WTC11 (cell line): ENCODE data around the gene STARD13. TPM values are rescaled to one million over a fixed set of nuclear protein-coding genes. Genes with fewer than 3 reads are reported as not detected.

ENCODE experiments used
- ATAC-seq: fragments of 200-7000 bp; cut with Tn5 transposase; 2 replicates; pipeline ENCODE4 v1.10.0; 2021; ENCODE audit warnings: mild to moderate bottlenecking, moderate library complexity
- CTCF ChIA-PET: fragments of 300-600 bp; sonication (Branson Sonifier 250); formaldehyde crosslinking; loops from one replicate; lab custom pipeline; 2021; ENCODE audit warnings: antibody characterized with exemption; lab: Charles Lee
- POLR2A ChIA-PET: fragments of 350-600 bp; sonication (Branson Sonifier 250); formaldehyde crosslinking; loops from one replicate; lab custom pipeline; 2021; ENCODE audit warnings: antibody characterized with exemption; lab: Charles Lee
- DNase-seq: peaks from one replicate; pipeline ENCODE4 v3.0.0; 2021; ENCODE audit warnings: low spot score
- H3K27ac Mint-ChIP-seq: 2 replicates; pipeline ENCODE4 v1.8.0; 2021; ENCODE audit warnings: mixed read lengths
- H3K27me3 Mint-ChIP-seq: 2 replicates; pipeline ENCODE4 v1.8.0; 2021; ENCODE audit warnings: low read depth, mild to moderate bottlenecking, moderate library complexity, mixed read lengths
- H3K36me3 Mint-ChIP-seq: 2 replicates; pipeline ENCODE4 v1.8.0; 2021; ENCODE audit warnings: mixed read lengths
- H3K4me1 Mint-ChIP-seq: 2 replicates; pipeline ENCODE4 v1.8.0; 2022; ENCODE audit warnings: mixed read lengths
- H3K4me3 Mint-ChIP-seq: 2 replicates; pipeline ENCODE4 v1.8.0; 2021; ENCODE audit warnings: mild to moderate bottlenecking, moderate library complexity, mixed read lengths
- H3K9me3 Mint-ChIP-seq: 2 replicates; pipeline ENCODE4 v1.8.0; 2021; ENCODE audit warnings: mixed read lengths
- AFF4 ChIP-seq: sonication (generic); formaldehyde crosslinking; IDR thresholded peaks from 2 replicates; pipeline ENCODE4 v1.8.1; 2023; ENCODE audit warnings: mild to moderate bottlenecking, missing genetic modification reagents, borderline replicate concordance
- ATF6 ChIP-seq: sonication (generic); formaldehyde crosslinking; IDR thresholded peaks from 2 replicates; pipeline ENCODE4 v1.8.1; 2023; ENCODE audit warnings: mild to moderate bottlenecking, missing genetic modification reagents
- CBFB ChIP-seq: sonication (generic); formaldehyde crosslinking; IDR thresholded peaks from 2 replicates; pipeline ENCODE4 v1.8.1; 2022; ENCODE audit warnings: mild to moderate bottlenecking, low read depth, missing genetic modification reagents
- HMGA2 ChIP-seq: fragments of 250-450 bp; sonication (Bioruptor Pico); IDR thresholded peaks from 2 replicates; pipeline ENCODE4 v1.4.0; 2021; ENCODE audit warnings: mild to moderate bottlenecking, moderate library complexity
- JAZF1 ChIP-seq: fragments of 250-450 bp; sonication (Bioruptor Pico); IDR thresholded peaks from 2 replicates; pipeline ENCODE4 v1.9.0; 2021; ENCODE audit warnings: moderate library complexity, mild to moderate bottlenecking, inconsistent platforms
- KAT7 ChIP-seq: sonication (generic); formaldehyde crosslinking; IDR thresholded peaks from 2 replicates; pipeline ENCODE4 v1.8.1; 2023; ENCODE audit warnings: missing genetic modification reagents, mild to moderate bottlenecking, borderline replicate concordance
- NFYB ChIP-seq: sonication (generic); formaldehyde crosslinking; conservative IDR thresholded peaks from 2 replicates; pipeline ENCODE4 v1.8.0; 2022; ENCODE audit warnings: low read depth, missing genetic modification reagents
- SOX15 ChIP-seq: fragments of 250-450 bp; sonication (Bioruptor Pico); IDR thresholded peaks from 2 replicates; pipeline ENCODE4 v1.9.0; 2021; ENCODE audit warnings: mild to moderate bottlenecking
- STAT6 ChIP-seq: sonication (generic); formaldehyde crosslinking; conservative IDR thresholded peaks from 2 replicates; pipeline ENCODE4 v1.8.1; 2023; ENCODE audit warnings: mild to moderate bottlenecking, low read depth, missing genetic modification reagents, moderate library complexity
- TEAD4 ChIP-seq: sonication (generic); formaldehyde crosslinking; IDR thresholded peaks from 2 replicates; pipeline ENCODE4 v1.8.0; 2022; ENCODE audit warnings: mild to moderate bottlenecking, missing genetic modification reagents
- ZNF138 ChIP-seq: sonication (generic); formaldehyde crosslinking; conservative IDR thresholded peaks from 2 replicates; pipeline ENCODE4 v1.8.1; 2022; ENCODE audit warnings: mild to moderate bottlenecking, moderate library complexity, missing genetic modification reagents
- ZNF263 ChIP-seq: sonication (generic); formaldehyde crosslinking; IDR thresholded peaks from 2 replicates; pipeline ENCODE4 v1.8.1; 2022; ENCODE audit warnings: low read depth, mild to moderate bottlenecking, moderate library complexity, missing genetic modification reagents
- ZNF423 ChIP-seq: fragments of 250-450 bp; sonication (Bioruptor Pico); IDR thresholded peaks from 2 replicates; pipeline ENCODE4 v2.1.2; 2022; ENCODE audit warnings: mild to moderate bottlenecking, moderate library complexity
- total RNA-seq: library from RNA; stranded (reverse); gene quantifications from 3 replicates; pipeline ENCODE4 v1.2.3, GENCODE V29; 2021
- TF ChIP-seq, protein P1 (sequence below): fragments of 250-450 bp; sonication (Bioruptor Pico); IDR thresholded peaks from 2 replicates; pipeline ENCODE4 v1.9.0; 2021; ENCODE audit warnings: mild to moderate bottlenecking
- TF ChIP-seq, protein P2 (sequence below): sonication (generic); formaldehyde crosslinking; IDR thresholded peaks from 2 replicates; pipeline ENCODE4 v1.8.0; 2022; ENCODE audit warnings: missing genetic modification reagents
- TF ChIP-seq, protein P3 (sequence below): fragments of 250-450 bp; sonication (Bioruptor Pico); conservative IDR thresholded peaks from 2 replicates; pipeline ENCODE4 v1.9.0; 2021; ENCODE audit warnings: mild to moderate bottlenecking
- TF ChIP-seq, protein P4 (sequence below): sonication (generic); formaldehyde crosslinking; IDR thresholded peaks from 2 replicates; pipeline ENCODE4 v1.8.1; 2023; ENCODE audit warnings: mild to moderate bottlenecking, missing genetic modification reagents

The STARD13 gene
- total RNA-seq, 1 experiment from 2014 or later, result 4.4 TPM

DNA sequence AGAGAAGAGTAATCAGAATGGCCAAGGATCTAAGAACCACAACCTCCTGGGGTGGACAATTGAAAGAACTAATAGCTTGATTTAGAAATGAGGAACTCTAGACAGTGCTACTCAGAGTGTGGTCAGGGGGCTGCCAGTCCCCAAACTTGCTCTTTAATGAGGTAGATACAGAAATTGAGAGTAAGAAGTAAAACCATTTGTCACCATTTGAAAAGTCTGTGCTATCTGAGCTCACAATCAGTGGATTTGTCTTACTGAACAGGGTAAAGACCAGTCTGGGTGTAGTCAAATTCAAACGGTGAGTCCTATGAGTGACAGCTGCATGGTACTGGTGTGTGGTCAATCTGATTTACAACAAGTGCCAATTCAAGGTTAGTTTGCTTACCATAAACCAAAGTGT is 150.5 kb downstream of the STARD13 start (continued):
- TF ChIP-seq ATF6, result no peak
- no peak for TF ChIP-seq ZNF138 (CRISPR knock-in tag)
- TF ChIP-seq TEAD4, result no peak
- no peak for TF ChIP-seq NFYB (CRISPR knock-in tag)
- TF ChIP-seq, protein P1, sequence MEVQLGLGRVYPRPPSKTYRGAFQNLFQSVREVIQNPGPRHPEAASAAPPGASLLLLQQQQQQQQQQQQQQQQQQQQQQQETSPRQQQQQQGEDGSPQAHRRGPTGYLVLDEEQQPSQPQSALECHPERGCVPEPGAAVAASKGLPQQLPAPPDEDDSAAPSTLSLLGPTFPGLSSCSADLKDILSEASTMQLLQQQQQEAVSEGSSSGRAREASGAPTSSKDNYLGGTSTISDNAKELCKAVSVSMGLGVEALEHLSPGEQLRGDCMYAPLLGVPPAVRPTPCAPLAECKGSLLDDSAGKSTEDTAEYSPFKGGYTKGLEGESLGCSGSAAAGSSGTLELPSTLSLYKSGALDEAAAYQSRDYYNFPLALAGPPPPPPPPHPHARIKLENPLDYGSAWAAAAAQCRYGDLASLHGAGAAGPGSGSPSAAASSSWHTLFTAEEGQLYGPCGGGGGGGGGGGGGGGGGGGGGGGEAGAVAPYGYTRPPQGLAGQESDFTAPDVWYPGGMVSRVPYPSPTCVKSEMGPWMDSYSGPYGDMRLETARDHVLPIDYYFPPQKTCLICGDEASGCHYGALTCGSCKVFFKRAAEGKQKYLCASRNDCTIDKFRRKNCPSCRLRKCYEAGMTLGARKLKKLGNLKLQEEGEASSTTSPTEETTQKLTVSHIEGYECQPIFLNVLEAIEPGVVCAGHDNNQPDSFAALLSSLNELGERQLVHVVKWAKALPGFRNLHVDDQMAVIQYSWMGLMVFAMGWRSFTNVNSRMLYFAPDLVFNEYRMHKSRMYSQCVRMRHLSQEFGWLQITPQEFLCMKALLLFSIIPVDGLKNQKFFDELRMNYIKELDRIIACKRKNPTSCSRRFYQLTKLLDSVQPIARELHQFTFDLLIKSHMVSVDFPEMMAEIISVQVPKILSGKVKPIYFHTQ, result no peak
- TF ChIP-seq HMGA2 (CRISPR knock-in tag), result no peak

- ChIA-PET POLR2A (no interaction called here), CTCF (no interaction called here)
- Mint-ChIP-seq H3K36me3 (peaks cover 10% of the 10 kb centered on the region), H3K27ac (no peak overlapping the region), H3K9me3 (peaks cover 10% of the 10 kb centered on the region), H3K4me3 (no peak overlapping the region), H3K4me1 (no peaks in the 10 kb centered on the region), H3K27me3 (no peaks in the 10 kb centered on the region)
- ATAC-seq (no peak), DNase-seq (no peak)
- TF ChIP-seq AFF4 (no peak), CBFB (CRISPR knock-in tag) (no peak), ZNF263 (no peak), STAT6 (CRISPR knock-in tag) (no peak), JAZF1 (CRISPR knock-in tag) (no peak), KAT7 (CRISPR knock-in tag) (no peak), ZNF423 (no peak), ZNF138 (CRISPR knock-in tag) (no peak), SOX15 (CRISPR knock-in tag) (no peak)
- TF ChIP-seq, protein P2, sequence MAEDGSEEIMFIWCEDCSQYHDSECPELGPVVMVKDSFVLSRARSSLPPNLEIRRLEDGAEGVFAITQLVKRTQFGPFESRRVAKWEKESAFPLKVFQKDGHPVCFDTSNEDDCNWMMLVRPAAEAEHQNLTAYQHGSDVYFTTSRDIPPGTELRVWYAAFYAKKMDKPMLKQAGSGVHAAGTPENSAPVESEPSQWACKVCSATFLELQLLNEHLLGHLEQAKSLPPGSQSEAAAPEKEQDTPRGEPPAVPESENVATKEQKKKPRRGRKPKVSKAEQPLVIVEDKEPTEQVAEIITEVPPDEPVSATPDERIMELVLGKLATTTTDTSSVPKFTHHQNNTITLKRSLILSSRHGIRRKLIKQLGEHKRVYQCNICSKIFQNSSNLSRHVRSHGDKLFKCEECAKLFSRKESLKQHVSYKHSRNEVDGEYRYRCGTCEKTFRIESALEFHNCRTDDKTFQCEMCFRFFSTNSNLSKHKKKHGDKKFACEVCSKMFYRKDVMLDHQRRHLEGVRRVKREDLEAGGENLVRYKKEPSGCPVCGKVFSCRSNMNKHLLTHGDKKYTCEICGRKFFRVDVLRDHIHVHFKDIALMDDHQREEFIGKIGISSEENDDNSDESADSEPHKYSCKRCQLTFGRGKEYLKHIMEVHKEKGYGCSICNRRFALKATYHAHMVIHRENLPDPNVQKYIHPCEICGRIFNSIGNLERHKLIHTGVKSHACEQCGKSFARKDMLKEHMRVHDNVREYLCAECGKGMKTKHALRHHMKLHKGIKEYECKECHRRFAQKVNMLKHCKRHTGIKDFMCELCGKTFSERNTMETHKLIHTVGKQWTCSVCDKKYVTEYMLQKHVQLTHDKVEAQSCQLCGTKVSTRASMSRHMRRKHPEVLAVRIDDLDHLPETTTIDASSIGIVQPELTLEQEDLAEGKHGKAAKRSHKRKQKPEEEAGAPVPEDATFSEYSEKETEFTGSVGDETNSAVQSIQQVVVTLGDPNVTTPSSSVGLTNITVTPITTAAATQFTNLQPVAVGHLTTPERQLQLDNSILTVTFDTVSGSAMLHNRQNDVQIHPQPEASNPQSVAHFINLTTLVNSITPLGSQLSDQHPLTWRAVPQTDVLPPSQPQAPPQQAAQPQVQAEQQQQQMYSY (CRISPR knock-in tag), result no peak
- TF ChIP-seq, protein P3, sequence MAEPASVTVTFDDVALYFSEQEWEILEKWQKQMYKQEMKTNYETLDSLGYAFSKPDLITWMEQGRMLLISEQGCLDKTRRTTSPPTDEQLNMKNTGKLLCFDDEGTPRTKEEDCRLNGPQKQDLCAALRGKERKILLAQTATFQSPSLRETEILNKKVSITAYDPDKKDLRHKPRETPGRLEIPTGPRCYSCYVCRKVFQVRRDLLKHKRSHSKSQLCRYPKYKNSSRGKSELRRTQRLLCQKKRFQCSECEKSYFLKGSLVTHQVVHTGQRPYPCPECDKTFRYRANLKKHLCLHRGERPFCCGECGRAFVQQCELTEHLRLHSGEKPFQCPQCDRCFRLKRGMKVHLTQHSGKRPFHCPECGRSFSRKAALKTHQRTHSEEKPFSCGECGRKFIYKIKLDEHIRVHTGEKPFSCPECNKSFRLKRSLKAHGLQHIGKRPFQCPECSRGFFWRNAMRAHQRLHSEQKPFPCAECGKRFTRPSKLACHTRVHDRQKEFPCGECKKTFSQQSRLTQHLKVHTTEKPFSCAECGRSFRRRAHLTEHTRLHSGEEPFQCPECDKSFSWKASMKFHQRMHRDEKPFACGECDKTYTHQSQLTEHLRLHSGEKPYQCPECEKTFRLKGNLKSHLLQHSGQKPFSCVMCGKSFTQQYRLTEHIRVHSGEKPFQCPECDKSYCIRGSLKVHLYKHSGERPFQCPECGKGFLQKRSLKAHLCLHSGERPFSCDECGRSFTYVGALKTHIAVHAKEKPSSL (CRISPR knock-in tag), result no peak
- TF ChIP-seq, protein P4, sequence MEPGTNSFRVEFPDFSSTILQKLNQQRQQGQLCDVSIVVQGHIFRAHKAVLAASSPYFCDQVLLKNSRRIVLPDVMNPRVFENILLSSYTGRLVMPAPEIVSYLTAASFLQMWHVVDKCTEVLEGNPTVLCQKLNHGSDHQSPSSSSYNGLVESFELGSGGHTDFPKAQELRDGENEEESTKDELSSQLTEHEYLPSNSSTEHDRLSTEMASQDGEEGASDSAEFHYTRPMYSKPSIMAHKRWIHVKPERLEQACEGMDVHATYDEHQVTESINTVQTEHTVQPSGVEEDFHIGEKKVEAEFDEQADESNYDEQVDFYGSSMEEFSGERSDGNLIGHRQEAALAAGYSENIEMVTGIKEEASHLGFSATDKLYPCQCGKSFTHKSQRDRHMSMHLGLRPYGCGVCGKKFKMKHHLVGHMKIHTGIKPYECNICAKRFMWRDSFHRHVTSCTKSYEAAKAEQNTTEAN, result no peak
These were observed 151.3 kb downstream of the STARD13 start for GRCh38 chr13:33134213-33134612.
